Endothelial cell of umbilical vein (primary cell): ENCODE results near the gene GCGR. TPM values are rescaled to one million over a fixed set of nuclear protein-coding genes. Genes with fewer than 3 reads are reported as not detected.

Source experiments
- BruUV-seq: library from RNA; stranded (reverse); fragments of 400-500 nt; replicated peaks from 2 replicates; lab custom pipeline; 2021; lab: Mats Ljungman, UMichigan
- CTCF ChIA-PET: fragments of 300-600, 350-600 bp; sonication (Branson Sonifier 250); formaldehyde crosslinking; loops from one replicate; lab custom pipeline; 2021; ENCODE audit warnings: antibody characterized with exemption, inconsistent platforms; lab: Charles Lee
- POLR2A ChIA-PET: fragments of 300-600, 350-600 bp; sonication (Branson Sonifier 250); formaldehyde crosslinking; loops from one replicate; lab custom pipeline; 2021; ENCODE audit warnings: antibody characterized with exemption, inconsistent platforms; lab: Charles Lee
- DNase-seq: peaks from one replicate; pipeline ENCODE4 v3.0.0-alpha.2; 2011; ENCODE audit warnings: low read depth, low spot score
- FAIRE-seq: peaks from 2 replicates; lab custom pipeline; 2011; peaks lifted over from hg19 to GRCh38; lab: Jason Lieb, UNC
- H2AFZ ChIP-seq: 2 replicates; pipeline ENCODE4 v1.6.0; 2012; ENCODE audit warnings: low read depth, low read length, control low read depth, inconsistent platforms
- H3K27ac ChIP-seq: 2 replicates; pipeline ENCODE4 v1.5.1; 2011; ENCODE audit warnings: low read depth, mild to moderate bottlenecking, control low read depth, low read length, moderate library complexity; ENCODE audit not compliant: insufficient read depth
- H3K27me3 ChIP-seq, 2 experiments: 2 replicates each; pipeline versions ENCODE4 v1.6.0 to v1.6.1; 2011; ENCODE audit warnings: low read length in 2 of 2, mixed read lengths in 1 of 2; ENCODE audit not compliant: control insufficient read depth in 2 of 2, insufficient read depth in 2 of 2
- H3K36me3 ChIP-seq, 2 experiments: 2 replicates in 1 of 2; 3 replicates in 1 of 2; pipeline ENCODE4 v1.5.1; 2011; ENCODE audit warnings: low read length in 2 of 2, mild to moderate bottlenecking in 1 of 2, moderate library complexity in 1 of 2; ENCODE audit not compliant: control insufficient read depth in 2 of 2, insufficient read depth in 2 of 2; ENCODE audit errors: extremely low read depth in 1 of 2
- H3K4me1 ChIP-seq: 3 replicates; pipeline ENCODE4 v1.5.1; 2011; ENCODE audit warnings: mild to moderate bottlenecking, low read length; ENCODE audit not compliant: control insufficient read depth, insufficient read depth; ENCODE audit errors: extremely low read depth
- H3K4me2 ChIP-seq: 2 replicates; pipeline ENCODE4 v1.6.1; 2011; ENCODE audit warnings: low read length, control low read depth, mixed read lengths; ENCODE audit not compliant: insufficient read depth
- H3K4me3 ChIP-seq, 3 experiments: fragments of 200-600 bp in 1 of 3; sonication (generic), shearing (Covaris generic) in 1 of 3; replicated peaks in 1 of 3; 2 replicates each; pipeline ENCODE4 v1.5.1; 2011 to 2016; ENCODE audit warnings: control low read depth in 3 of 3, low read length in 3 of 3, mild to moderate bottlenecking in 2 of 3, inconsistent platforms in 1 of 3, low read depth in 1 of 3, moderate library complexity in 1 of 3; ENCODE audit not compliant: insufficient read depth in 1 of 3
- H3K79me2 ChIP-seq: 2 replicates; pipeline ENCODE4 v1.6.0; 2012; ENCODE audit warnings: low read length, inconsistent platforms; ENCODE audit not compliant: control insufficient read depth, insufficient read depth
- H3K9ac ChIP-seq: replicated peaks from 2 replicates; pipeline ENCODE3; 2011; ENCODE audit warnings: low read length, control low read depth; ENCODE audit not compliant: insufficient read depth; ENCODE audit errors: extremely low read depth
- H3K9me1 ChIP-seq: replicated peaks from 3 replicates; pipeline ENCODE4 v1.6.0; 2011; ENCODE audit warnings: mild to moderate bottlenecking, low read length; ENCODE audit not compliant: control insufficient read depth, insufficient read depth; ENCODE audit errors: extremely low read depth
- H3K9me3 ChIP-seq: replicated peaks from 2 replicates; pipeline ENCODE4 v1.5.1; 2012; ENCODE audit warnings: low read length, inconsistent platforms; ENCODE audit not compliant: control insufficient read depth, insufficient read depth
- H4K20me1 ChIP-seq: replicated peaks from 2 replicates; pipeline ENCODE3; 2011; ENCODE audit warnings: mild to moderate bottlenecking, low read length; ENCODE audit not compliant: control insufficient read depth, insufficient read depth; ENCODE audit errors: extremely low read depth
- CTCF ChIP-seq, 2 donors: IDR thresholded peaks; 1 replicate in 1 of 2; 2 replicates in 1 of 2; pipeline ENCODE4 v1.5.1; 2011; ENCODE audit warnings: low read length in 2 of 2, mild to moderate bottlenecking in 2 of 2, moderate library complexity in 2 of 2, control low read depth in 1 of 2, inconsistent platforms in 1 of 2, low read depth in 1 of 2; ENCODE audit not compliant: insufficient read depth in 1 of 2; ENCODE audit errors: extremely low read depth in 1 of 2
- EZH2 ChIP-seq: IDR thresholded peaks from 2 replicates; pipeline ENCODE4 v1.6.1; 2012; ENCODE audit warnings: borderline replicate concordance, low read depth, mild to moderate bottlenecking, moderate library complexity, low read length, inconsistent platforms; ENCODE audit not compliant: severe bottlenecking
- FOS ChIP-seq: IDR thresholded peaks from 2 replicates; pipeline ENCODE4 v1.6.1; 2011; ENCODE audit warnings: mild to moderate bottlenecking, low read length, moderate library complexity, borderline replicate concordance; ENCODE audit not compliant: insufficient read depth
- GATA2 ChIP-seq: IDR thresholded peaks from 2 replicates; pipeline ENCODE4 v1.7.0; 2011; ENCODE audit warnings: low read depth, mild to moderate bottlenecking, moderate library complexity, mixed read lengths, low read length; ENCODE audit not compliant: insufficient read length, insufficient read depth
- JUN ChIP-seq: IDR thresholded peaks from 2 replicates; pipeline ENCODE4 v1.6.1; 2011; ENCODE audit warnings: borderline replicate concordance, low read depth; ENCODE audit not compliant: insufficient read length, insufficient read depth
- MAX ChIP-seq: IDR thresholded peaks from 2 replicates; pipeline ENCODE4 v1.6.1; 2011; ENCODE audit not compliant: insufficient read depth, insufficient read length
- MYC ChIP-seq: IDR thresholded peaks from one replicate; pipeline ENCODE4 v1.6.1; 2011; ENCODE audit warnings: mild to moderate bottlenecking, low read depth, low read length
- POLR2A ChIP-seq: IDR thresholded peaks from 2 replicates; pipeline ENCODE4 v1.6.1; 2012; ENCODE audit warnings: low read depth, mild to moderate bottlenecking, control low read depth, low read length
- POLR2AphosphoS5 ChIP-seq: IDR thresholded peaks from 2 replicates; pipeline ENCODE4 v1.6.1; 2012; ENCODE audit warnings: low read depth, mild to moderate bottlenecking, control low read depth, low read length, moderate library complexity; ENCODE audit not compliant: insufficient read depth
- dilution Hi-C: fragments of 300-500 bp; cut with MboI; formaldehyde crosslinking; loops from one replicate; pipeline ENCODE4 v1.15.0; 2019; ENCODE audit warnings: low sequenced_read_pairs; ENCODE audit not compliant: extremely low pct_ligation_motif_present
- intact Hi-C: fragments of 100-400 bp; cut with micrococcal nuclease; formaldehyde crosslinking; loops from one replicate; pipeline ENCODE4 v1.10.0; 2022
- polyA plus RNA-seq, 4 experiments: library from polyadenylated mRNA; depleted of rRNA in 3 of 4; stranded (reverse) in 3 of 4; unstranded in 1 of 4; fragments of >200 nt; gene quantifications; 2 replicates each; pipeline versions ENCODE4 v1.2.1 to v1.2.3, GENCODE V29; 2011 to 2012; ENCODE audit warnings: missing spikeins in 1 of 4
- total RNA-seq: library from RNA; stranded (reverse); gene quantifications from 2 replicates; pipeline ENCODE4 v1.2.3, GENCODE V29; 2021

GCGR gene
- total and polyA plus RNA-seq, 2 donors (not counting 3 experiments of a cell fraction or from before 2014, with no cell fraction given): not detected

DNA sequence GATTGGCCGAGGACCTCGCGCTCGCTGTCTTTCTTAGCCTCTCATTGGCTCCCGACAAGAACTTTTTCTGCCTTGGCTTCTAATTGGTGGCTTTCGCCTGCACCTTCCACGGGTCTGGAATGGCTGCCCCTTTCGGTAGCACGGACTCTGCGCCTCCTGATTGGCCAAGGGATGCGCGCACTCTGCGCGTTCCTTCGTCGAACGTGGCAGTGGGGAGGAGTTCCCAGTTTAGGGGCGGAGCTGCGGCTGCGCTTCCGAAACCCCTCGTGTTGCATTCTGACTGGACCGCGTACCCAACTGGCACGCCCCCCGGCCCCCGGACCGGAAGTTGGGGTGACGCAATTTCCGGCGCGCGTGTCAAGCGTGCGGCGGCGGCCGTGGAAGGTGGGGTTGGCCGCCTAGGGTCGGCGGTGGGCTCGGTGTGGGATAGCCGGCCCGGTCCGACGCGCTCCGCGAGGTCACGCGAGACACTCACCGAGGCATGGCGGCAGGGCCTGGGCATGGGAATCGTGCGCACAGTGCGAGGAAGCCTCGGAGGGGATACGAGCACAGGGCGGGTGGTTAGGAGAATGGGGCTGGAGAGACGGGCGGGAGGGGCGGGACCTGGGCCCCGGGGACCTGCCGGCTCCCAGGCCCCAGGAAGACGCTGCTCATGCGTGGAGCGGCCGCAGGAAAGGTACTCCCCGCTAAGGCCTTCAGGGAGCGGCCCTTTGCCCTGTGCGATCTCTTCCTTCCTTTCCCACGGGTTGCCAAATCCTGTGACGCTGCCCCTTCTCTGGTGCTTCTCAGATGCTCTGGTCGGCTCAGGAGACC lies 57.0 kb downstream of the GCGR start:
- POLR2A ChIA-PET: interaction anchor here (0.8 kb wide), 1 partner anchor 10 kb away, joined by 3 read pairs; no protein-coding TSS in a partner anchor

More for the DNA sequence above, 57.0 kb downstream of the GCGR start:
- peak; percentile 100 for DNase-seq
- peak overlapping the region; percentile 83 for H3K9ac ChIP-seq
- intact Hi-C loops: loop anchor here (1.0 to 2.0 kb wide), 5 partner anchors 8 to 162 kb away; partner anchors contain the start of genes ALYREF, ANAPC11, CENPX and LRRC45
- peaks cover 38% of the 10 kb centered on the region for H3K79me2 ChIP-seq
- no TSS peak for BruUV-seq
- peak overlapping the region; percentile 38 for H3K4me2 ChIP-seq
- peak overlapping the region; percentile 80 for H3K27ac ChIP-seq
- H3K27me3 ChIP-seq: no peaks in the 10 kb centered on the region
- H4K20me1 ChIP-seq: no peaks in the 10 kb centered on the region
- H3K9me1 ChIP-seq: no peaks in the 10 kb centered on the region
- dilution Hi-C loops: no loop called here
- H3K4me3 ChIP-seq: peak overlapping the region in 2 of 3 experiments; percentile 39 to 61
- peaks cover 20% of the 10 kb centered on the region for H3K4me1 ChIP-seq
- H2AFZ ChIP-seq: no peak overlapping the region
- TF ChIP-seq MAX (no peak), POLR2A (peak; percentile 95), EZH2 (peak; percentile 100), CTCF (IDR thresholded peaks at IDR 0.05; ENCODE audit: extremely low read depth in 1 of 2, insufficient read depth in 1 of 2, low read depth in 1 of 2, low read length in 2 of 2) (no peak), FOS (peak; percentile 38), JUN (peak; percentile 47), POLR2AphosphoS5 (peak; percentile 83), MYC (no peak), GATA2 (no peak)
- H3K9me3 ChIP-seq: no peaks in the 10 kb centered on the region
- peaks cover 2 to 13% of the 10 kb centered on the region in 2 experiments for H3K36me3 ChIP-seq
- FAIRE-seq: peak; percentile 100
- CTCF ChIA-PET: no interaction called here
